Neural cell (in vitro differentiated cells): ENCODE results near the gene CCDC12. TPM values are rescaled to one million over a fixed set of nuclear protein-coding genes. Genes with fewer than 3 reads are reported as not detected.
A peak's percentile ranks its signal among the peaks of the same experiment; 100 is the strongest.

ENCODE experiments used
- H2AFZ ChIP-seq: fragments of 200-600, 300-800 bp; sonication (generic), shearing (Covaris generic); 2 replicates; pipeline ENCODE4 v1.6.0; 2014; ENCODE audit warnings: low read depth, mild to moderate bottlenecking, antibody characterized with exemption, low read length, moderate library complexity
- H3F3A ChIP-seq: fragments of 200-600 bp; shearing (Covaris generic); 2 replicates; pipeline ENCODE4 v1.6.1; 2016; ENCODE audit warnings: mild to moderate bottlenecking, moderate library complexity, mixed read lengths, antibody characterized with exemption, low read length; ENCODE audit not compliant: insufficient read depth, poor library complexity, severe bottlenecking
- H3K27ac ChIP-seq: fragments of 200-600, 300-800 bp; sonication (generic), shearing (Covaris generic); 2 replicates; pipeline ENCODE4 v1.5.1; 2014; ENCODE audit warnings: mild to moderate bottlenecking, low read length, moderate library complexity
- H3K27me3 ChIP-seq: fragments of 300-800, 200-600 bp; sonication (generic), shearing (Covaris generic); 2 replicates; pipeline ENCODE4 v1.6.0; 2014; ENCODE audit warnings: mild to moderate bottlenecking, low read depth, low read length, moderate library complexity; ENCODE audit not compliant: insufficient read depth
- H3K36me3 ChIP-seq: fragments of 300-800, 200-600 bp; sonication (generic), shearing (Covaris generic); 2 replicates; pipeline ENCODE4 v1.5.1; 2014; ENCODE audit warnings: mild to moderate bottlenecking, antibody characterized with exemption, low read length, moderate library complexity; ENCODE audit not compliant: insufficient read depth
- H3K4me2 ChIP-seq: fragments of 300-800, 200-600 bp; sonication (generic), shearing (Covaris generic); 2 replicates; pipeline ENCODE4 v1.6.0; 2014; ENCODE audit warnings: mild to moderate bottlenecking, low read length
- H3K4me3 ChIP-seq: fragments of 300-800, 200-600 bp; sonication (generic), shearing (Covaris generic); 2 replicates; pipeline ENCODE4 v1.5.1; 2014; ENCODE audit warnings: mild to moderate bottlenecking, low read length, moderate library complexity
- H3K79me2 ChIP-seq: fragments of 200-600 bp; shearing (Covaris generic); replicated peaks from 2 replicates; pipeline ENCODE4 v1.6.0; 2014; ENCODE audit warnings: mild to moderate bottlenecking, low read length, moderate library complexity; ENCODE audit not compliant: insufficient read depth
- H3K9ac ChIP-seq: fragments of 300-800, 200-600 bp; sonication (generic), shearing (Covaris generic); 2 replicates; pipeline ENCODE4 v1.6.1; 2016; ENCODE audit warnings: mild to moderate bottlenecking, low read length, mixed read lengths
- H3K9me2 ChIP-seq: fragments of 200-600 bp; shearing (Covaris generic); 2 replicates; pipeline ENCODE4 v1.6.1; 2016; ENCODE audit warnings: mild to moderate bottlenecking, low read length, mixed read lengths; ENCODE audit not compliant: insufficient read depth
- H3K9me3 ChIP-seq: fragments of 200-600, 300-800 bp; sonication (generic), shearing (Covaris generic); 2 replicates; pipeline ENCODE4 v1.6.1; 2016; ENCODE audit warnings: mild to moderate bottlenecking, mixed run types, low read length, moderate library complexity, mixed read lengths
- H4K20me1 ChIP-seq: fragments of 200-600 bp; shearing (Covaris generic); 2 replicates; pipeline ENCODE4 v1.6.1; 2016; ENCODE audit warnings: mild to moderate bottlenecking, mixed run types; ENCODE audit not compliant: insufficient read depth
- EP300 ChIP-seq: fragments of 450-650 bp; conservative IDR thresholded peaks from 2 replicates; pipeline ENCODE4 v1.6.1; 2014; ENCODE audit warnings: antibody characterized with exemption, mild to moderate bottlenecking, moderate library complexity; ENCODE audit not compliant: poor library complexity, severe bottlenecking
- EZH2 ChIP-seq: fragments of 200-600, 300-800 bp; shearing (Covaris generic), sonication (generic); IDR thresholded peaks from 2 replicates; pipeline ENCODE4 v1.6.1; 2014; ENCODE audit warnings: antibody characterized with exemption, low read length, borderline replicate concordance, mild to moderate bottlenecking; ENCODE audit not compliant: insufficient read depth, poor library complexity, severe bottlenecking
- MXI1 ChIP-seq: fragments of 450-650 bp; conservative IDR thresholded peaks from 2 replicates; pipeline ENCODE4 v1.6.1; 2014; ENCODE audit warnings: antibody characterized with exemption, mild to moderate bottlenecking; ENCODE audit not compliant: poor library complexity, severe bottlenecking
- POLR2AphosphoS5 ChIP-seq: IDR thresholded peaks from 2 replicates; pipeline ENCODE4 v1.6.1; 2012
- RAD21 ChIP-seq: fragments of 450-650 bp; conservative IDR thresholded peaks from 2 replicates; pipeline ENCODE4 v1.6.1; 2014; ENCODE audit warnings: antibody characterized with exemption, mild to moderate bottlenecking, moderate library complexity
- REST ChIP-seq: IDR thresholded peaks from 2 replicates; pipeline ENCODE4 v1.6.1; 2012; ENCODE audit warnings: borderline replicate concordance
- SMC3 ChIP-seq: fragments of 450-650 bp; conservative IDR thresholded peaks from 2 replicates; pipeline ENCODE4 v1.6.1; 2014; ENCODE audit warnings: antibody characterized with exemption, mild to moderate bottlenecking, moderate library complexity; ENCODE audit not compliant: poor library complexity
- TAF1 ChIP-seq: IDR thresholded peaks from 2 replicates; pipeline ENCODE4 v1.6.1; 2012; ENCODE audit warnings: low read depth
- polyA plus RNA-seq: library from polyadenylated mRNA; depleted of rRNA; stranded (reverse); fragments of >200 nt; gene quantifications from 2 replicates; pipeline ENCODE4 v1.2.3, GENCODE V29; 2014
- TF ChIP-seq, protein P1 (sequence below): fragments of 450-650 bp; IDR thresholded peaks from 2 replicates; pipeline ENCODE4 v1.5.1; 2014; ENCODE audit warnings: antibody characterized with exemption, mild to moderate bottlenecking, moderate library complexity; ENCODE audit not compliant: poor library complexity, severe bottlenecking

CCDC12 gene
- polyA plus RNA-seq, 1 donor from 2014 or later, result 46.4 TPM

- H3K9me2 ChIP-seq, result no peaks in the 10 kb centered on the region
- H3K9ac ChIP-seq, result no peak overlapping the region
- no peak overlapping the region for H2AFZ ChIP-seq
- peak overlapping the region; percentile 48 for H3K4me3 ChIP-seq
- TF ChIP-seq REST (no peak), TAF1 (no peak), SMC3 (no peak), EZH2 (no peak), RAD21 (no peak), POLR2AphosphoS5 (no peak), EP300 (no peak), MXI1 (no peak)
- TF ChIP-seq, protein P1, sequence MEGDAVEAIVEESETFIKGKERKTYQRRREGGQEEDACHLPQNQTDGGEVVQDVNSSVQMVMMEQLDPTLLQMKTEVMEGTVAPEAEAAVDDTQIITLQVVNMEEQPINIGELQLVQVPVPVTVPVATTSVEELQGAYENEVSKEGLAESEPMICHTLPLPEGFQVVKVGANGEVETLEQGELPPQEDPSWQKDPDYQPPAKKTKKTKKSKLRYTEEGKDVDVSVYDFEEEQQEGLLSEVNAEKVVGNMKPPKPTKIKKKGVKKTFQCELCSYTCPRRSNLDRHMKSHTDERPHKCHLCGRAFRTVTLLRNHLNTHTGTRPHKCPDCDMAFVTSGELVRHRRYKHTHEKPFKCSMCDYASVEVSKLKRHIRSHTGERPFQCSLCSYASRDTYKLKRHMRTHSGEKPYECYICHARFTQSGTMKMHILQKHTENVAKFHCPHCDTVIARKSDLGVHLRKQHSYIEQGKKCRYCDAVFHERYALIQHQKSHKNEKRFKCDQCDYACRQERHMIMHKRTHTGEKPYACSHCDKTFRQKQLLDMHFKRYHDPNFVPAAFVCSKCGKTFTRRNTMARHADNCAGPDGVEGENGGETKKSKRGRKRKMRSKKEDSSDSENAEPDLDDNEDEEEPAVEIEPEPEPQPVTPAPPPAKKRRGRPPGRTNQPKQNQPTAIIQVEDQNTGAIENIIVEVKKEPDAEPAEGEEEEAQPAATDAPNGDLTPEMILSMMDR, result no peak
- no peaks in the 10 kb centered on the region for H4K20me1 ChIP-seq
- no peaks in the 10 kb centered on the region for H3K79me2 ChIP-seq
- H3K9me3 ChIP-seq, result no peaks in the 10 kb centered on the region
- no peak overlapping the region for H3K4me2 ChIP-seq
- H3K36me3 ChIP-seq, result no peaks in the 10 kb centered on the region
- H3K27ac ChIP-seq, result no peak overlapping the region
- H3K27me3 ChIP-seq, result no peaks in the 10 kb centered on the region
- H3F3A ChIP-seq, result no peaks in the 10 kb centered on the region
Observed at GRCh38 chr3:47009225-47010110, 32.9 kb upstream of the CCDC12 start.

DNA sequence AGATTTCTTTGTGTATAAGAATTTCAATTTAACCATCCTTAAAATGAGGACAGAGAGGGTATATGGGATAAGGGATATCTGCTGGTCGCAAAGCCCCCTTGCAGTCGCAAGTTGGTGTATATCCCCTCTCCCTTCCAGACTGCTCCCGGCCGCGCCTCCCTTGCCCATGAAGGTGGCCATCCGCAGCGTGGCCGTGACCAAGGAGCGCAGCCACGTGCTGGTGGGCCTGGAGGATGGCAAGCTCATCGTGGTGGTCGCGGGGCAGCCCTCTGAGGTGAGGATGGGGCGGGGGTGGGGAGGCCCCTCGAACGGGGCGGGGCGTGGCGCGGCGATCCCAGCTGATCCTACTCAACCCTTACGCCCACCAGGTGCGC, 32.3 kb upstream of the CCDC12 start:
- peak overlapping the region; percentile 48 for H3K4me3 ChIP-seq
- H3K9me2 ChIP-seq, result no peaks in the 10 kb centered on the region
- H4K20me1 ChIP-seq, result no peaks in the 10 kb centered on the region
- TF ChIP-seq EP300 (no peak), MXI1 (no peak), REST (no peak), SMC3 (no peak)
- H3K4me2 ChIP-seq, result no peak overlapping the region
- no peak overlapping the region for H2AFZ ChIP-seq
- H3K9me3 ChIP-seq, result no peaks in the 10 kb centered on the region
- H3K9ac ChIP-seq, result no peak overlapping the region
- no peaks in the 10 kb centered on the region for H3K79me2 ChIP-seq
- no peak overlapping the region for H3K27ac ChIP-seq
- no peaks in the 10 kb centered on the region for H3K36me3 ChIP-seq
- H3F3A ChIP-seq, result no peaks in the 10 kb centered on the region
- no peaks in the 10 kb centered on the region for H3K27me3 ChIP-seq
